ENCODE measurements around the gene PSMA2.
"Not testable (repeated sequence)": the region's sequence is repeated elsewhere in the genome, so short reads cannot be mapped to it uniquely, and the experiment has no call there.

The PSMA2 gene

GRCh38 chr7:42906181-42906580 lies 25.8 kb downstream of the PSMA2 start:
- DNase-seq (ENCODE audit: low spot score): no peak

- DNase-seq (ENCODE audit: low spot score): no peak
These were observed 29.6 kb downstream of the PSMA2 start for GRCh38 chr7:42902331-42902730.

- no peak for DNase-seq (ENCODE audit: low spot score)
These were observed 31.1 kb downstream of the PSMA2 start for GRCh38 chr7:42900842-42901241.

GRCh38 chr7:42893346-42894240 lies 38.4 kb downstream of the PSMA2 start:
- DNase-seq (ENCODE audit: low spot score): no peak

- DNase-seq (ENCODE audit: low spot score): no peak
These were observed 45.0 kb downstream of the PSMA2 start for GRCh38 chr7:42886893-42887505.

- DNase-seq (ENCODE audit: low spot score): no peak
These were observed 45.8 kb downstream of the PSMA2 start for GRCh38 chr7:42886129-42886528.

- DNase-seq (ENCODE audit: low spot score): not testable (repeated sequence)
These were observed 46.8 kb downstream of the PSMA2 start for GRCh38 chr7:42885183-42885582.

- no peak for DNase-seq (ENCODE audit: low spot score)
These were observed 48.0 kb downstream of the PSMA2 start for GRCh38 chr7:42883950-42884349.

- no peak for DNase-seq (ENCODE audit: low spot score)
These were observed 51.6 kb downstream of the PSMA2 start for GRCh38 chr7:42880392-42880791.

GRCh38 chr7:42878303-42878702 lies 53.7 kb downstream of the PSMA2 start:
- no peak for DNase-seq (ENCODE audit: low spot score)

- no peak for DNase-seq (ENCODE audit: low spot score)
These were observed 54.1 kb downstream of the PSMA2 start for GRCh38 chr7:42877862-42878261.

GRCh38 chr7:42876182-42877068 lies 55.5 kb downstream of the PSMA2 start:
- DNase-seq (ENCODE audit: low spot score): peak; percentile 36

GRCh38 chr7:42869131-42870020 lies 62.6 kb downstream of the PSMA2 start:
- no peak for DNase-seq (ENCODE audit: low spot score)

GRCh38 chr7:42868480-42868879 lies 63.5 kb downstream of the PSMA2 start:
- no peak for DNase-seq (ENCODE audit: low spot score)
